Endothelial cell of umbilical vein (primary cell): ENCODE data around the gene CRY1. TPM values are rescaled to one million over a fixed set of nuclear protein-coding genes. Genes with fewer than 3 reads are reported as not detected.
A peak's percentile ranks its signal among the peaks of the same experiment; 100 is the strongest.

Experiments
- BruUV-seq: library from RNA; stranded (reverse); fragments of 400-500 nt; replicated peaks from 2 replicates; lab custom pipeline; 2021; lab: Mats Ljungman, UMichigan
- CTCF ChIA-PET: fragments of 300-600, 350-600 bp; sonication (Branson Sonifier 250); formaldehyde crosslinking; loops from one replicate; lab custom pipeline; 2021; ENCODE audit warnings: antibody characterized with exemption, inconsistent platforms; lab: Charles Lee
- POLR2A ChIA-PET: fragments of 300-600, 350-600 bp; sonication (Branson Sonifier 250); formaldehyde crosslinking; loops from one replicate; lab custom pipeline; 2021; ENCODE audit warnings: antibody characterized with exemption, inconsistent platforms; lab: Charles Lee
- DNase-seq: peaks from one replicate; pipeline ENCODE4 v3.0.0-alpha.2; 2011; ENCODE audit warnings: low read depth, low spot score
- FAIRE-seq: peaks from 2 replicates; lab custom pipeline; 2011; peaks lifted over from hg19 to GRCh38; lab: Jason Lieb, UNC
- H2AFZ ChIP-seq: 2 replicates; pipeline ENCODE4 v1.6.0; 2012; ENCODE audit warnings: low read depth, low read length, control low read depth, inconsistent platforms
- H3K27ac ChIP-seq: 2 replicates; pipeline ENCODE4 v1.5.1; 2011; ENCODE audit warnings: low read depth, mild to moderate bottlenecking, control low read depth, low read length, moderate library complexity; ENCODE audit not compliant: insufficient read depth
- H3K27me3 ChIP-seq, 2 experiments: 2 replicates each; pipeline versions ENCODE4 v1.6.0 to v1.6.1; 2011; ENCODE audit warnings: low read length in 2 of 2, mixed read lengths in 1 of 2; ENCODE audit not compliant: control insufficient read depth in 2 of 2, insufficient read depth in 2 of 2
- H3K36me3 ChIP-seq, 2 experiments: 2 replicates in 1 of 2; 3 replicates in 1 of 2; pipeline ENCODE4 v1.5.1; 2011; ENCODE audit warnings: low read length in 2 of 2, mild to moderate bottlenecking in 1 of 2, moderate library complexity in 1 of 2; ENCODE audit not compliant: control insufficient read depth in 2 of 2, insufficient read depth in 2 of 2; ENCODE audit errors: extremely low read depth in 1 of 2
- H3K4me1 ChIP-seq: 3 replicates; pipeline ENCODE4 v1.5.1; 2011; ENCODE audit warnings: mild to moderate bottlenecking, low read length; ENCODE audit not compliant: control insufficient read depth, insufficient read depth; ENCODE audit errors: extremely low read depth
- H3K4me2 ChIP-seq: 2 replicates; pipeline ENCODE4 v1.6.1; 2011; ENCODE audit warnings: low read length, control low read depth, mixed read lengths; ENCODE audit not compliant: insufficient read depth
- H3K4me3 ChIP-seq, 3 experiments: fragments of 200-600 bp in 1 of 3; sonication (generic), shearing (Covaris generic) in 1 of 3; replicated peaks in 1 of 3; 2 replicates each; pipeline ENCODE4 v1.5.1; 2011 to 2016; ENCODE audit warnings: control low read depth in 3 of 3, low read length in 3 of 3, mild to moderate bottlenecking in 2 of 3, inconsistent platforms in 1 of 3, low read depth in 1 of 3, moderate library complexity in 1 of 3; ENCODE audit not compliant: insufficient read depth in 1 of 3
- H3K79me2 ChIP-seq: 2 replicates; pipeline ENCODE4 v1.6.0; 2012; ENCODE audit warnings: low read length, inconsistent platforms; ENCODE audit not compliant: control insufficient read depth, insufficient read depth
- H3K9ac ChIP-seq: replicated peaks from 2 replicates; pipeline ENCODE3; 2011; ENCODE audit warnings: low read length, control low read depth; ENCODE audit not compliant: insufficient read depth; ENCODE audit errors: extremely low read depth
- H3K9me1 ChIP-seq: replicated peaks from 3 replicates; pipeline ENCODE4 v1.6.0; 2011; ENCODE audit warnings: mild to moderate bottlenecking, low read length; ENCODE audit not compliant: control insufficient read depth, insufficient read depth; ENCODE audit errors: extremely low read depth
- H3K9me3 ChIP-seq: replicated peaks from 2 replicates; pipeline ENCODE4 v1.5.1; 2012; ENCODE audit warnings: low read length, inconsistent platforms; ENCODE audit not compliant: control insufficient read depth, insufficient read depth
- H4K20me1 ChIP-seq: replicated peaks from 2 replicates; pipeline ENCODE3; 2011; ENCODE audit warnings: mild to moderate bottlenecking, low read length; ENCODE audit not compliant: control insufficient read depth, insufficient read depth; ENCODE audit errors: extremely low read depth
- EZH2 ChIP-seq: IDR thresholded peaks from 2 replicates; pipeline ENCODE4 v1.6.1; 2012; ENCODE audit warnings: borderline replicate concordance, low read depth, mild to moderate bottlenecking, moderate library complexity, low read length, inconsistent platforms; ENCODE audit not compliant: severe bottlenecking
- FOS ChIP-seq: IDR thresholded peaks from 2 replicates; pipeline ENCODE4 v1.6.1; 2011; ENCODE audit warnings: mild to moderate bottlenecking, low read length, moderate library complexity, borderline replicate concordance; ENCODE audit not compliant: insufficient read depth
- GATA2 ChIP-seq: IDR thresholded peaks from 2 replicates; pipeline ENCODE4 v1.7.0; 2011; ENCODE audit warnings: low read depth, mild to moderate bottlenecking, moderate library complexity, mixed read lengths, low read length; ENCODE audit not compliant: insufficient read length, insufficient read depth
- JUN ChIP-seq: IDR thresholded peaks from 2 replicates; pipeline ENCODE4 v1.6.1; 2011; ENCODE audit warnings: borderline replicate concordance, low read depth; ENCODE audit not compliant: insufficient read length, insufficient read depth
- MYC ChIP-seq: IDR thresholded peaks from one replicate; pipeline ENCODE4 v1.6.1; 2011; ENCODE audit warnings: mild to moderate bottlenecking, low read depth, low read length
- POLR2A ChIP-seq: IDR thresholded peaks from 2 replicates; pipeline ENCODE4 v1.6.1; 2012; ENCODE audit warnings: low read depth, mild to moderate bottlenecking, control low read depth, low read length
- POLR2AphosphoS5 ChIP-seq: IDR thresholded peaks from 2 replicates; pipeline ENCODE4 v1.6.1; 2012; ENCODE audit warnings: low read depth, mild to moderate bottlenecking, control low read depth, low read length, moderate library complexity; ENCODE audit not compliant: insufficient read depth
- dilution Hi-C: fragments of 300-500 bp; cut with MboI; formaldehyde crosslinking; loops from one replicate; pipeline ENCODE4 v1.15.0; 2019; ENCODE audit warnings: low sequenced_read_pairs; ENCODE audit not compliant: extremely low pct_ligation_motif_present
- intact Hi-C: fragments of 100-400 bp; cut with micrococcal nuclease; formaldehyde crosslinking; loops from one replicate; pipeline ENCODE4 v1.10.0; 2022
- polyA plus RNA-seq, 4 experiments: library from polyadenylated mRNA; depleted of rRNA in 3 of 4; stranded (reverse) in 3 of 4; unstranded in 1 of 4; fragments of >200 nt; gene quantifications; 2 replicates each; pipeline versions ENCODE4 v1.2.1 to v1.2.3, GENCODE V29; 2011 to 2012; ENCODE audit warnings: missing spikeins in 1 of 4
- total RNA-seq: library from RNA; stranded (reverse); gene quantifications from 2 replicates; pipeline ENCODE4 v1.2.3, GENCODE V29; 2021
- TF ChIP-seq, protein P1 (sequence below), 2 donors: IDR thresholded peaks; 1 replicate in 1 of 2; 2 replicates in 1 of 2; pipeline ENCODE4 v1.5.1; 2011; ENCODE audit warnings: low read length in 2 of 2, mild to moderate bottlenecking in 2 of 2, moderate library complexity in 2 of 2, control low read depth in 1 of 2, inconsistent platforms in 1 of 2, low read depth in 1 of 2; ENCODE audit not compliant: insufficient read depth in 1 of 2; ENCODE audit errors: extremely low read depth in 1 of 2
- TF ChIP-seq, protein P2 (sequence below): IDR thresholded peaks from 2 replicates; pipeline ENCODE4 v1.6.1; 2011; ENCODE audit not compliant: insufficient read depth, insufficient read length

CRY1 gene
- total and polyA plus RNA-seq, 2 donors (not counting 3 experiments of a cell fraction or from before 2014, with no cell fraction given) = 11.4 to 21.0 TPM

GRCh38 chr12:106986135-106986534 lies 107.2 kb downstream of the CRY1 start:
- H3K9me1 ChIP-seq = no peaks in the 10 kb centered on the region
- peak overlapping the region; percentile 82 for H3K4me2 ChIP-seq
- CTCF ChIA-PET = interaction anchor here (0.7 to 2.4 kb wide), 5 partner anchors 20 to 119 kb away, joined by 3 to 7 read pairs (median 5); partner anchors contain the start of gene TMEM263
- H3K4me3 ChIP-seq = peak overlapping the region; percentile 62 to 79 (median 78)
- no peaks in the 10 kb centered on the region for H3K79me2 ChIP-seq
- no peak for DNase-seq
- H3K9ac ChIP-seq = peak overlapping the region; percentile 61
- intact Hi-C loops (loop anchor here (1.0 to 2.0 kb wide), 2 partner anchors 41 to 71 kb away; no protein-coding TSS in a partner anchor), dilution Hi-C loops (no loop called here)
- TF ChIP-seq, protein P1, sequence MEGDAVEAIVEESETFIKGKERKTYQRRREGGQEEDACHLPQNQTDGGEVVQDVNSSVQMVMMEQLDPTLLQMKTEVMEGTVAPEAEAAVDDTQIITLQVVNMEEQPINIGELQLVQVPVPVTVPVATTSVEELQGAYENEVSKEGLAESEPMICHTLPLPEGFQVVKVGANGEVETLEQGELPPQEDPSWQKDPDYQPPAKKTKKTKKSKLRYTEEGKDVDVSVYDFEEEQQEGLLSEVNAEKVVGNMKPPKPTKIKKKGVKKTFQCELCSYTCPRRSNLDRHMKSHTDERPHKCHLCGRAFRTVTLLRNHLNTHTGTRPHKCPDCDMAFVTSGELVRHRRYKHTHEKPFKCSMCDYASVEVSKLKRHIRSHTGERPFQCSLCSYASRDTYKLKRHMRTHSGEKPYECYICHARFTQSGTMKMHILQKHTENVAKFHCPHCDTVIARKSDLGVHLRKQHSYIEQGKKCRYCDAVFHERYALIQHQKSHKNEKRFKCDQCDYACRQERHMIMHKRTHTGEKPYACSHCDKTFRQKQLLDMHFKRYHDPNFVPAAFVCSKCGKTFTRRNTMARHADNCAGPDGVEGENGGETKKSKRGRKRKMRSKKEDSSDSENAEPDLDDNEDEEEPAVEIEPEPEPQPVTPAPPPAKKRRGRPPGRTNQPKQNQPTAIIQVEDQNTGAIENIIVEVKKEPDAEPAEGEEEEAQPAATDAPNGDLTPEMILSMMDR (IDR thresholded peaks at IDR 0.05; ENCODE audit: extremely low read depth in 1 of 2, insufficient read depth in 1 of 2, low read depth in 1 of 2, low read length in 2 of 2) = no peak
- TF ChIP-seq POLR2A (no peak), MYC (no peak), GATA2 (no peak), JUN (no peak), FOS (no peak), EZH2 (no peak), POLR2AphosphoS5 (no peak)
- TF ChIP-seq, protein P2, sequence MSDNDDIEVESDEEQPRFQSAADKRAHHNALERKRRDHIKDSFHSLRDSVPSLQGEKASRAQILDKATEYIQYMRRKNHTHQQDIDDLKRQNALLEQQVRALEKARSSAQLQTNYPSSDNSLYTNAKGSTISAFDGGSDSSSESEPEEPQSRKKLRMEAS = no peak
- peak overlapping the region; percentile 68 for H3K27ac ChIP-seq
- POLR2A ChIA-PET = interaction anchor here (1.2 to 2.7 kb wide), 3 partner anchors 9 to 30 kb away, joined by 3 to 21 read pairs (median 6); partner anchors contain the start of gene TMEM263
- peak overlapping the region; percentile 87 for H2AFZ ChIP-seq
- no peaks in the 10 kb centered on the region for H3K9me3 ChIP-seq
- H4K20me1 ChIP-seq = no peaks in the 10 kb centered on the region
- peaks cover 16% of the 10 kb centered on the region for H3K4me1 ChIP-seq
- H3K27me3 ChIP-seq = no peaks in the 10 kb centered on the region
- FAIRE-seq = no peak
- H3K36me3 ChIP-seq = peaks cover 0 to 2% of the 10 kb centered on the region in 2 experiments
- no TSS peak for BruUV-seq
